Hematopoietic multipotent progenitor cell treated with erythropoietin and hydrocortisone succinate and interleukin-3 and kit ligand, for 17 days (in vitro differentiated cells): ENCODE data around the gene GPR61.

Experiments used
- DNase-seq: peaks from one replicate; pipeline ENCODE4 v3.0.0-alpha.2; 2015; ENCODE audit warnings: low spot score

GPR61 gene

DNA sequence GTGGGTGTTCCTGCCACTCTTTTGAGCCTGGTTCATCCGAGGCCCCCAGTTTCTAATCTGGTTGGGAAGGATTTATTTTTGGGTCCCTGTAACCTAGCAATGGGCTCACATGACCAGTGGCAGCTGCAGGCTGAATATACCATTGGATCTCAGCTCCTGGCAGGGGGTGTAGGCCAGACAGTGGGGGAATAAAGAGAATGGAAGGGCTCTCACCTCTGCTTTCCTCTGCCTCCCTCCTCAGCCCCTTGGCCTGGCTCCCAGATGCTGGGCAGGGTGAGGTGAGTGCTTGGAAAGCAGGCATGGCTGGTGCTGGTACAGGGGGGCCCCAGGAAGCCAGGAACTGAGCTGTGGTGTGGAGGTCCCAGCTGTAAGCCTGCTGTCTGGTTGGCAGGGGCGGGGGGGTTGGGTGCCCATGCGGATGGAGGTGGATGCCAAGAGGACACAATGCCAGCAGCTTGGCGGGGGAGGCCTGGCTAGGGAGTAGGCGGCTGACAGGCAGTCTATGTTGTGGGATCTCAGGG is 3.6 kb upstream of the GPR61 start:
- no peak for DNase-seq

DNA sequence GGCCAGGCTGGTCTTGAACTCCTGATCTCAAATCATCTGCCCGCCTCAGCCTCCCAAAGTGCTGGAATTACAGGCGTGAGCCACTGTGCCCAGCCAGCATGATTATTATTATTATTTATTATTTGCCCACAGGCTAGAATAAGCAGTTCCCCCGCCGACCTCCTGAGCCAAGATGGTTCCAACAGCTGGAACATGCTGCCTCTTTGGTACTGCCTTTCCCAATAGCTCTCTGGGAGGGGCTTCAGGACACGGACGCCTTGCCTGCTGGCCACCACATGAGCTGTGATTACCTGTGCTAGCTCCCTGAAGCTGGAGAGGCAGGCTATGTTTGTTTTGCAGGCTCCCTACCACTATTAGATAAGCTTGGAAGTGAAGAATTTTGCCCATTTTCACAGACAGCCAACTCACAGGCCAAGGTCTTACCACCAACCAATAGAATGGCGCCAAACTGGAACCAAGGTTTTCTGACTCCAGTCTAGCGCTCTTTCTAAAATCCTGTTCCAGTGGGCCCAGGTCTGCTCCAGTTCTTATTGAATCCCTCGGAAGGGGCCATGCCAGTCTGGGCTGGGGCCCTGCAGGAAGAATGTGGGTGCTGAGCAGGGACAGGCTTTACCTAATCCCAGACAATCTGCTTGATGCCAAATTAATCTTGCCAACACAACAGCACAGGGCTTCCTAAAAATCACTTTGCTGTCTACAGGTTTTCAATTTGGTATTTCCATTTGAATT is 2.1 kb upstream of the GPR61 start:
- no peak for DNase-seq

DNA sequence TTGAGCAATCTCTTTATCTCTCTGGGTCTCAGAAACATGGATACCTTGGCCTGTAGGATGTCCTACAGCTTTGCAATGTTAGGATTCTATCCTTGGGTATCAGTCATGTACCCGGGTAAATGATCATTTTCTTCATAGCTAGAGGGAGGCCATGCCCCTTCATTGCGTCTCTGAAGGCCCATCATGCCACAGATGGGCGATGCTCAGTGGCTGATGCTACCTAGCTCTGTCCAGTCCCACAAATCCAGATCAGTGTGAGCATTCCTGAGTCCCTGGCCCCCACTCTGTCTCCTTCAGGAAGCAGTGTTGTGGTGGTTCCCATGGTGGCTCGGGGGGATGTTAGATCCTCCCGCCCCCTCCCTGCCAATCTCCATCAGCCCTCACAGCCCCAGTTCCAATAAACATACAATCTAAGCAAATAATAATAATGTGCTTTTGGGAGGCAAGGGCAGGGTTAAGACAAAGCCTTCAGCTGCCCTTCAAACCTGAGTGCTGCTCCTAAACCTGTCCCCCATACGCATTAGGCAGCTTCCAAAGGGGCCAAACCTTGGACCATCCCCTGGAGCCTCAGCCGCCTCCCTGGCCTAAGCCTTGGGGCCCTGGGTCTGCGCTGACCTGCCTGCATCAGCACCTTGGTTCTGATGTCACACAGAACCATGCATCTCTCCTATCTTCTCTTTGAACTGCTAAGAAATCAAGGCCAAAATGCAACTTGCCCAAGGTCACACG is 681 bp upstream of the GPR61 start:
- no peak for DNase-seq

DNA sequence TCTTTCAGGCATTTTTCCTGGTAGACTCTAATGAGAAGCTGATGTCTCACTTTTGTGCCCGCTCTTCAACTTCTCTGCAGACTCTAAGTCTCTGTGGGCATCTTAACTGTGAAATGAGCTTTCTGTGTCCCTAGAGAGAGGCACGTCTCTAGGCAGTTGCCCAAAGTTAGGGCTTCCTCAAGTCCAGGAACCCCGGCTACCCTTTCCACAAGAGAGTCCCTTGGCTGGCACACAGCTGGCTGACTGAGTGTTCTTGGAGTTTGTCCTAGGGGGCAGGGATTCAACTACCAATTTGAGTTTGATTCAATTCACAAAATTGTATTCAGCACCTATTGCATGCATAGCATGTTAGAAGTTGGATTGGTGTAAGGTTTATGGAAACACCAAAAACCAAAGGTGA is 1.4 kb downstream of the GPR61 start:
- no peak for DNase-seq

DNA sequence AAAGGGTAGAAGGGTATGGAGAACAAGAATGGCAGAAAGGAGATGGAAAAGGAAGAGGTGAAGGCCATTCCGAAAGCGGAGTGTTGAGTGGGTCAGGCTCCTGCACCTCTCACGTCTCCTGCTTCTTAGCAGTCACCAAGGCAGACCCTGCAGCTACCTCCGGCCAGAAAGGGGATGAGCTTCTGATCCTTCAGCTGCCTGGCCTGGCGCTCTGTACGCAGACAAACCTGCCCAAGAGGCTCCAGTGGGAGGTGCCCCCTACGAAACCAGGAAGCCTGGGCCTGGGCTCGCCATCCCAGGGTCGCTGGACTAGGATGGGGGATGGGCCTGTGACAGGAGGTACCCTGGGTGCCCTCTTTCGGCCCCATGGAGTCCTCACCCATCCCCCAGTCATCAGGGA is 3.0 kb downstream of the GPR61 start:
- no peak for DNase-seq

- no peak for DNase-seq
Measured at GRCh38 chr1:109543283-109543987, 3.8 kb downstream of the GPR61 start.

GRCh38 chr1:109543988-109544735 is 4.5 kb downstream of the GPR61 start:
- DNase-seq, result no peak

- peak; percentile 96 for DNase-seq
Measured at GRCh38 chr1:109546311-109547109, 6.8 kb downstream of the GPR61 start.

GRCh38 chr1:109547463-109548320 is 8.0 kb downstream of the GPR61 start:
- peak; percentile 53 for DNase-seq

GRCh38 chr1:109548321-109549267 is 8.9 kb downstream of the GPR61 start, which contains the start of gene GNAI3:
Gene GNAI3, plus strand, starts transcription at chr1:109548615. Its CDS starts 106 bp downstream, at chr1:109548721.
- DNase-seq, result peak; percentile 96

DNA sequence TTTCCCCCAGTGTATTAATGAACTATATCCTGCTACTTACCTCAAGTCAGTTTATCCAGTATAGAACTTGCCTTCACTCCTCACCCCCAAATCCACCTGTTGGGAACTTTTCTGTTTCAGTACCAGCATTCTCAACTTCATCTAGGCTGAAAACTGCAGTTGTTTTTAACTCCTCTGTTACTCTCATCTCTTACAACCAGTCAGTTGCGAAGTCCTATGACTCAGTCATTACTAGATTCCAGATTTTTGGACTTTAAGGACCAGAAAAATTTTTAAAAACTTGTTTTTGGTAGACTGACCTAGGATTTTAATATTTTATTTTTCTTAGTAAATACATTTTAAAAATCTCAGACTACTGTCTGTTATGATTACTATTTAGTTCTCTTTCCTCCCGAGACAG is 16.9 kb downstream of the GPR61 start:
- no peak for DNase-seq

- no peak for DNase-seq
Measured at GRCh38 chr1:109557520-109557919, 17.8 kb downstream of the GPR61 start.

DNA sequence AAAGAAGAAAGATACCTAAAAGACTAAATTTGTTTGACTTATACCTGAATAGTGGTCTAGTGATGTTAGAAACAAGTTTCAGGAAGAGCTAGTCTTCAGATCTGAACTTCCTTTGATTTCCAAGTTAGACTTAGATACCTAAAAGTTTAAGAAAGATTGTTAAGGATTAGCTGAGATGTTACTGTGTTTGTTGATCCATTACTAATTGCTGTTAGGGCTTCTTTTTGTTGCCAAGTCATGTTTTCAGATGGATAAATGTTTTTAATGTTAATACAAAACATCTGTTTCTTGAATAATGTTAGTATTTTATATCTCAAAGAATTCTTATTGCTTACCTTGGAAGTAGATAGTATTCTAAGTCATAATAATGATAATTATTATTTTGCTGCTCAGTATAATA is 20.3 kb downstream of the GPR61 start:
- DNase-seq, result no peak

- DNase-seq, result no peak
Measured at GRCh38 chr1:109564194-109564878, 24.7 kb downstream of the GPR61 start.

GRCh38 chr1:109565241-109565640 is 25.6 kb downstream of the GPR61 start:
- DNase-seq, result no peak

DNA sequence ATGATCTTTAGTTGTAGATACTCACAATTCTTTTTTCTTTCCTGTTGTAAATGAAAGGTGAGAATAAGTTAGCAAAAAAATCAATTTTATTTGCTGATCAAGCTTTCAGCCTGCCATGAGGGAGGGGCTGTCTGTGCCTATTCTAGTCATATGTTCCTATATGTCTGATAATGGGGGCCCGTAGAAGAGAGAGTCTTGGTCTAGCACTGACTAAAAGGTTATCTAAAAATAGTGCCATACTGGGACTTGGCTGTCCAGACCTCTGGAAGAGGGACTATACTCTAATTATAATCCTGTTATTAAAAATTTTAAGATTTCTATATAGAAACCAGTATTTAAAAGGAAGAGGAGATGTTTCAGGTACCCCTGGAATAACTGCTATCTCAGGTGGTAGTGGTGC is 27.3 kb downstream of the GPR61 start:
- DNase-seq, result no peak

GRCh38 chr1:109567877-109568672 is 28.4 kb downstream of the GPR61 start:
- DNase-seq, result no peak

DNA sequence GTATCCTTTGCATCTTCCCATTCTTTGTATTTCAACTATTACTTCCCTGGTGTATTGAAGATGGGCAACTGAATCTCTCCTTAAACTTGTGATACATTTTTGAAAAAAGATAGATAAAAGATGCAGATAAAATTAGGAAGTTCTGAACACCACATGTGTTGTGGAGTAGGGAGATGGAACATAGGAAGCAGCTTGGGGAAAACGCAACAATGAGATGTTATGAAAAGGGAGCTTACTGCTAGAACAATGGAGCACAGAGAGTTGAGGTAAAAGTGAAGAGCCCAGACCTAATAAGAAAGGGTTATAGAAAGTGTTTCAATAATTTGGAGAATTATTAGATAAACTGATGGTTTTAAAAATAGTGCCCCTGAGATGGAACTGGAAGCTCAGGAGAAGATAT is 29.7 kb downstream of the GPR61 start:
- DNase-seq, result no peak
